Thoracic aorta (tissue), 2 donors: Measurements from ENCODE around the gene COLEC11. TPM values are rescaled to one million over a fixed set of nuclear protein-coding genes. Genes with fewer than 3 reads are reported as not detected.
"Not testable (repeated sequence)": the region's sequence is repeated elsewhere in the genome, so short reads cannot be mapped to it uniquely, and the experiment has no call there.

Experiments
- ATAC-seq: fragments of 150-250 bp; one replicate; pipeline ENCODE4 v1.8.0; 2017; ENCODE audit warnings: low read depth; ENCODE audit not compliant: insufficient number of reproducible peaks, low FRiP score
- DNase-seq: peaks from one replicate; pipeline ENCODE4 v3.0.0-alpha.2; 2020; ENCODE audit warnings: low spot score
- H3K27ac ChIP-seq, 2 donors: fragments of 200-600 bp; sonication (generic); 1 replicate in 1 of 2; 2 replicates in 1 of 2; pipeline ENCODE4 v1.5.1; 2016; ENCODE audit warnings: mild to moderate bottlenecking in 2 of 2, moderate library complexity in 2 of 2
- H3K27me3 ChIP-seq: fragments of 200-600 bp; sonication (generic); replicated peaks from 2 replicates; pipeline ENCODE4 v1.6.0; 2016; ENCODE audit warnings: mild to moderate bottlenecking; ENCODE audit not compliant: insufficient read depth
- H3K36me3 ChIP-seq: fragments of 200-600 bp; sonication (generic); one replicate; pipeline ENCODE4 v1.5.1; 2016
- H3K4me1 ChIP-seq, 2 donors: fragments of 200-600 bp; sonication (generic); 1 replicate in 1 of 2; 2 replicates in 1 of 2; pipeline versions ENCODE4 v1.5.1 to v1.6.0; 2016; ENCODE audit warnings: low read depth in 2 of 2, mild to moderate bottlenecking in 1 of 2; ENCODE audit not compliant: control insufficient read depth in 1 of 2
- H3K4me3 ChIP-seq: fragments of 200-600 bp; sonication (generic); 2 replicates; pipeline ENCODE4 v1.5.1; 2016; ENCODE audit warnings: mild to moderate bottlenecking
- H3K9me3 ChIP-seq: fragments of 200-600 bp; sonication (generic); 2 replicates; pipeline ENCODE4 v1.5.1; 2016
- CTCF ChIP-seq: fragments of 200-600 bp; sonication (generic); IDR thresholded peaks from one replicate; pipeline ENCODE4 v1.5.1; 2019; ENCODE audit warnings: antibody characterized with exemption
- total RNA-seq, 2 donors: library from RNA; depleted of rRNA; stranded (reverse); fragments of >200 nt; gene quantifications; one replicate each; pipeline versions ENCODE4 v1.1.0 to v1.2.3, GENCODE V29; 2016

The COLEC11 gene
- total RNA-seq, 2 donors from 2014 or later, result 9.4 to 22.5 TPM

GRCh38 chr2:3606028-3606369 lies 11.1 kb downstream of the COLEC11 start:
- H3K36me3 ChIP-seq, result no peaks in the 10 kb centered on the region
- no peak for ATAC-seq
- H3K4me1 ChIP-seq, result no peaks in the 10 kb centered on the region
- DNase-seq, result no peak
- no peak overlapping the region for H3K4me3 ChIP-seq
- no peaks in the 10 kb centered on the region for H3K9me3 ChIP-seq
- no peak for TF ChIP-seq CTCF
- H3K27ac ChIP-seq, result no peak overlapping the region
- no peaks in the 10 kb centered on the region for H3K27me3 ChIP-seq

GRCh38 chr2:3606370-3607201 lies 11.7 kb downstream of the COLEC11 start:
- DNase-seq, result no peak

GRCh38 chr2:3608373-3609278 lies 13.7 kb downstream of the COLEC11 start:
- ATAC-seq (no peak), DNase-seq (no peak)
- no peaks in the 10 kb centered on the region for H3K36me3 ChIP-seq
- H3K27ac ChIP-seq, result no peak overlapping the region
- no peaks in the 10 kb centered on the region for H3K27me3 ChIP-seq
- TF ChIP-seq CTCF, result no peak
- H3K9me3 ChIP-seq, result no peaks in the 10 kb centered on the region
- H3K4me1 ChIP-seq, result no peaks in the 10 kb centered on the region
- H3K4me3 ChIP-seq, result no peak overlapping the region

More at GRCh38 chr2:3606370-3607201, 11.7 kb downstream of the COLEC11 start:
- no peak for ATAC-seq
- Histone ChIP-seq H3K36me3 (no peaks in the 10 kb centered on the region), H3K9me3 (no peaks in the 10 kb centered on the region), H3K4me3 (no peak overlapping the region), H3K4me1 (no peaks in the 10 kb centered on the region), H3K27ac (no peak overlapping the region), H3K27me3 (no peaks in the 10 kb centered on the region)
- TF ChIP-seq CTCF, result no peak

- not testable (repeated sequence) for H3K36me3 ChIP-seq, H3K27me3 ChIP-seq, H3K4me3 ChIP-seq, H3K9me3 ChIP-seq, DNase-seq, H3K4me1 ChIP-seq, ATAC-seq, H3K27ac ChIP-seq
These were observed 14.4 kb downstream of the COLEC11 start for GRCh38 chr2:3609279-3609673.

GRCh38 chr2:3610415-3610814 lies 15.5 kb downstream of the COLEC11 start:
- Histone ChIP-seq H3K27me3 (no peaks in the 10 kb centered on the region), H3K4me3 (no peak overlapping the region), H3K9me3 (peaks cover 3% of the 10 kb centered on the region), H3K4me1 (no peaks in the 10 kb centered on the region), H3K36me3 (no peaks in the 10 kb centered on the region), H3K27ac (no peak overlapping the region)
- no peak for ATAC-seq
- TF ChIP-seq CTCF, result no peak
- no peak for DNase-seq
